Esophagus squamous epithelium (tissue), 4 donors: ENCODE measurements around the gene CCBE1.

ENCODE experiments used
- CTCF ChIP-seq, 6 experiments: fragments of 450-650 bp in 4 of 6; fragments of 200-600 bp in 2 of 6; sonication (generic) in 2 of 6; IDR thresholded peaks; one replicate each; pipeline ENCODE4 v1.5.1; 2016 to 2019; ENCODE audit warnings: antibody characterized with exemption in 6 of 6, mild to moderate bottlenecking in 4 of 6, moderate library complexity in 4 of 6
- POLR2A ChIP-seq, 4 donors: fragments of 450-650 bp; IDR thresholded peaks; one replicate each; pipeline ENCODE4 v1.6.1; 2017; ENCODE audit warnings: antibody characterized with exemption in 4 of 4, mild to moderate bottlenecking in 4 of 4, moderate library complexity in 3 of 4

GRCh38 chr18:59655676-59656075 lies 41.5 kb downstream of the CCBE1 start:
- TF ChIP-seq CTCF (IDR thresholded peaks at IDR 0.05) (no peak), POLR2A (IDR thresholded peaks at IDR 0.05) (no peak)
